ENCODE results near the gene MUC3A. TPM values are rescaled to one million over a fixed set of nuclear protein-coding genes. Genes with fewer than 3 reads are reported as not detected.

MUC3A gene
- total RNA-seq, 2 donors from 2014 or later = 28.8 to 46.0 TPM

GRCh38 chr7:100962537-100962936, 13.2 kb downstream of the MUC3A start:
- Histone ChIP-seq H3K4me3 (no peak overlapping the region), H3K4me1 (replicated peaks) (peaks cover 4% of the 10 kb centered on the region), H3K27me3 (replicated peaks; ENCODE audit: insufficient read depth) (peaks cover 27% of the 10 kb centered on the region), H3K27ac (no peak overlapping the region), H3K9me3 (no peaks in the 10 kb centered on the region), H3K36me3 (no peaks in the 10 kb centered on the region)
- intact Hi-C loops (cut with DNase I) = no loop called here
- DNase-seq (ENCODE audit: low spot score) = no peak
- 83% methylated on average over 3 of the region's 3 CpGs for WGBS
- TF ChIP-seq CTCF (IDR thresholded peaks at IDR 0.05) (no peak), POLR2AphosphoS5 (IDR thresholded peaks at IDR 0.05) (no peak), POLR2A (IDR thresholded peaks at IDR 0.05) (no peak)

GRCh38 chr7:100963386-100963785, 14.1 kb downstream of the MUC3A start:
- no peaks in the 10 kb centered on the region for H3K36me3 ChIP-seq
- peaks cover 5% of the 10 kb centered on the region for H3K4me1 ChIP-seq (replicated peaks)
- no peak overlapping the region for H3K4me3 ChIP-seq
- intact Hi-C loops (cut with DNase I) = no loop called here
- no peak overlapping the region for H3K27ac ChIP-seq
- 70% methylated on average over 12 of the region's 12 CpGs for WGBS
- H3K27me3 ChIP-seq (replicated peaks; ENCODE audit: insufficient read depth) = peaks cover 27% of the 10 kb centered on the region
- no peak for TF ChIP-seq POLR2A (IDR thresholded peaks at IDR 0.05)
- TF ChIP-seq POLR2AphosphoS5 (IDR thresholded peaks at IDR 0.05) = no peak
- TF ChIP-seq CTCF (IDR thresholded peaks at IDR 0.05) = no peak
- H3K9me3 ChIP-seq = no peaks in the 10 kb centered on the region
- no peak for DNase-seq (ENCODE audit: low spot score)

GRCh38 chr7:100963874-100964273, 14.5 kb downstream of the MUC3A start:
- peaks cover 9% of the 10 kb centered on the region for H3K4me1 ChIP-seq (replicated peaks)
- 74% methylated on average over 8 of the region's 8 CpGs for WGBS
- no peaks in the 10 kb centered on the region for H3K36me3 ChIP-seq
- no peak overlapping the region for H3K4me3 ChIP-seq
- H3K27me3 ChIP-seq (replicated peaks; ENCODE audit: insufficient read depth) = peaks cover 27% of the 10 kb centered on the region
- TF ChIP-seq POLR2A (IDR thresholded peaks at IDR 0.05) (no peak), POLR2AphosphoS5 (IDR thresholded peaks at IDR 0.05) (no peak)
- no peak overlapping the region for H3K27ac ChIP-seq
- intact Hi-C loops (cut with DNase I) = no loop called here
- H3K9me3 ChIP-seq = no peaks in the 10 kb centered on the region
- no peak for DNase-seq (ENCODE audit: low spot score)

GRCh38 chr7:100964630-100965029, 15.3 kb downstream of the MUC3A start:
- H3K4me1 ChIP-seq (replicated peaks) = peaks cover 9% of the 10 kb centered on the region
- H3K9me3 ChIP-seq = no peaks in the 10 kb centered on the region
- TF ChIP-seq POLR2A (IDR thresholded peaks at IDR 0.05) (no peak), CTCF (IDR thresholded peaks at IDR 0.05) (no peak), POLR2AphosphoS5 (IDR thresholded peaks at IDR 0.05) (no peak)
- no peak for DNase-seq (ENCODE audit: low spot score)
- 31% methylated on average over 7 of the region's 7 CpGs for WGBS
- no peak overlapping the region for H3K4me3 ChIP-seq
- H3K27ac ChIP-seq = no peak overlapping the region
- H3K36me3 ChIP-seq = no peaks in the 10 kb centered on the region
- intact Hi-C loops (cut with DNase I) = loop anchor here (5.0 kb wide), 1 partner anchor 93 kb away; no protein-coding TSS in a partner anchor
- H3K27me3 ChIP-seq (replicated peaks; ENCODE audit: insufficient read depth) = peaks cover 30% of the 10 kb centered on the region

GRCh38 chr7:100965045-100965722, 15.8 kb downstream of the MUC3A start:
- Histone ChIP-seq H3K36me3 (no peaks in the 10 kb centered on the region), H3K27ac (no peak overlapping the region), H3K4me1 (replicated peaks) (peaks cover 9% of the 10 kb centered on the region), H3K4me3 (peak overlapping the region in 1 of 2 donors; percentile 35), H3K27me3 (replicated peaks; ENCODE audit: insufficient read depth) (peaks cover 25% of the 10 kb centered on the region), H3K9me3 (no peaks in the 10 kb centered on the region)
- WGBS = 21% methylated on average over 25 of the region's 25 CpGs
- intact Hi-C loops (cut with DNase I) = loop anchor here (5.0 kb wide), 1 partner anchor 92 kb away; no protein-coding TSS in a partner anchor
- DNase-seq (ENCODE audit: low spot score) = no peak
- TF ChIP-seq POLR2AphosphoS5 (IDR thresholded peaks at IDR 0.05) (no peak), CTCF (IDR thresholded peaks at IDR 0.05) (peak in 1 of 4 experiments; percentile 23), POLR2A (IDR thresholded peaks at IDR 0.05) (no peak)

All from prostate gland (tissue), 2 donors.